GM18508 (cell line): Measurements from ENCODE around the gene AP1M1.
"Not testable (repeated sequence)": the region's sequence is repeated elsewhere in the genome, so short reads cannot be mapped to it uniquely, and the experiment has no call there.

Experiments
- ATAC-seq: cut with Tn5 transposase; IDR thresholded peaks from one replicate; pipeline ENCODE4 v1.9.1; 2021; ENCODE audit warnings: moderate number of reproducible peaks; ENCODE audit not compliant: insufficient read depth, unreplicated experiment

The AP1M1 gene

DNA sequence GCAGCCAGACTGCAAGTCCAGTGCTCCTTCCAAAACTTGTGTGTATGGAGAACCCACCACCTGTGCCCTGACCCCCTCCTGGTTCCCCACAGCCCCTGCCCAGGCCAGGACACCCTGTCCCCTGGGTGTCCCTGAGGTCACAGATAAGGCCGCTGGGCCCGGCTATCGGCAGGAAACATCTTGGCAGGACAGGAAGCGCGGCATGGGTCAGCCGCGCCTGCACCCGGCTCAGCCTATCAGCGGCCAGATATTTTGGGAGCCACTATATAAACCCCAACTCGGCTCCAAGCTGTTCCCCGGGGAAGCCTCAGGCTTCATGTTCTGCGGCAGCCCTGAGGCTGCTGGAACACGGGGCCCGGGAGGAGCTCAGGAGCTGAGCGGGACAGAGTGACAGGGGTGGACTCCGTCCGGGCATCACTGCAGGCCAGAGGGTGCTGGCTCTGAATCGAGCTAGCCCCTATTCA is 60.8 kb downstream of the AP1M1 start:
- no peak for ATAC-seq

DNA sequence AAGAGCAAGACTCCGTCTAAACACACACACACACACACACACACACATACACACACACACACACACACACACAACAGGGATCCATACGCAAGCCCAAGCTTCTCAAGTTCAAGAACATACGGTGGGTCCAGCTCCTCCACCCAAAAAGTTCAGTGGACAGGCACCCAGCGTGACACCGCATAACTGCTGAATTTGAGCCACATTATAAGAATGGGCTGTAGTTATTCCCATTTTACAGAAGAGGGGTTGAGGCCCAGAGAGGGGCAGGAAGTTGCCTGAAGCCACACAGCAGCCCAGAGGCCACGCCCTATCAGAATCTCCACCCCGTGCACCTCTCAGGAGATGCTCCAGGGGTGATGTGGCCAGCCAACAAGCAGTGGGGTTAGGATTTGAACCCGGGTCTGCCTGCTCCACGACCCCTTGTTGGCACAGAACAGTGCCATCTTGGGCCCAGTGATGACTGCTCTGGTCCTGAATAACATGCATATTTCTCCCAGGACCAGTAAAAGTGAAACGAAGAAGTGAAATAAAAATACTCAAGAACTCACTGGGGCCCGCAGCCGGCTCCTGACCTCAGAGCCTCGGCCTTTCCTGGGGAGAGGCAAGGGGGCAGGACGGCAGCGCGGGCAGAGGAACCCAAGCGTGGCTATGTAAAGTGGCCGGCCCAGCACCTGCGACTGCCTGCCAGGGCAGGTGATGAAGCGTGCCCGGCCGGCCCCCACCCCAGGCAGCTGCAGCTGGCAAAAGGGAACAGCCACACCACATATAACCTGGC is 61.9 kb downstream of the AP1M1 start:
- ATAC-seq, result no peak

DNA sequence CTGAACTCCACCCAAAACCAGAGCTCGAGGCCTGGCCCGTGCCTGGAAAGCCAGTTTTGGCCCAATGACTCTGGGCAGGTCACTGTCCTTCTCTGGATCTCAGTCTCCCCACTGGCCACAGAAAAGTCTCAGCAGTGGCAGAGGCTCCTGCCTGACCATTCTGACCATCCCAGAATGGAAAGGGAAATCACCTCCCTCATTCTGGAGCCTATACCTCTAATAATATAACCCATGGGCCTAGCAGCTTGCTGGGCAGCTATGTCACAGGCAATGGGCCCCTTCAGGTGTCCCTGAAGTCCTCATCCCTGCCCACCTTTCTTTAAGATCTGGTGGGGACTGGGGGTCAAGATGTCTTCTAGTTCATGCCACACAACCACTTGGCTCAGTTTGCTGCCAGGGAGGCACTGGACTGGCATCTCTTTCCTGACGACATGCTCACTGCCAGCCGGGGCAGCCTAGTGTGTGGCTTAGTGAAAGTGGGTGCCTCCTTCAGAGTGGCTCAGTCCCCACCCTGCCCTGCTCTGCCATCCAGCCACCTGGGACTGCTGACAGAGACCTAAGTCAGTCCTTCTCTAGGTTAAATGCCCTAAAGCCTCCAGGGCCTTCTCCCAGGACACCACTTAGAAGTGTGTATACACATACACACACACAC is 62.6 kb downstream of the AP1M1 start:
- no peak for ATAC-seq

DNA sequence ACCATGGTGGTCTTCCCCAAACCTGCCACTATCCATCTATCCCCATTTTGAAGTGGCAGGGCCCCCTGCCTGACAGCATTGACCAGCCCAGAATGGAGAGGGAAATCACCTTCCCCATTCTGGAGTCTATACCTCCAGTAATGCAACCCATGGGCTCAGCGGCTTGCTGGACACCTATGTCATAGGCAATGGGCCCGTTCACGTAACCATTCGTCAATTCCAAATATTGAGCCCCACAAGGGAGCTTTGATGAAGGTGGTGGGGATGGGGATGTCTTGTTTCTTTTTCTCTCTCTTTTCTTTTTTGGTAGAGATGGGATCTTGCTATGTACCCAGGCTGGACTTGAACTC is 63.1 kb downstream of the AP1M1 start:
- ATAC-seq, result no peak

DNA sequence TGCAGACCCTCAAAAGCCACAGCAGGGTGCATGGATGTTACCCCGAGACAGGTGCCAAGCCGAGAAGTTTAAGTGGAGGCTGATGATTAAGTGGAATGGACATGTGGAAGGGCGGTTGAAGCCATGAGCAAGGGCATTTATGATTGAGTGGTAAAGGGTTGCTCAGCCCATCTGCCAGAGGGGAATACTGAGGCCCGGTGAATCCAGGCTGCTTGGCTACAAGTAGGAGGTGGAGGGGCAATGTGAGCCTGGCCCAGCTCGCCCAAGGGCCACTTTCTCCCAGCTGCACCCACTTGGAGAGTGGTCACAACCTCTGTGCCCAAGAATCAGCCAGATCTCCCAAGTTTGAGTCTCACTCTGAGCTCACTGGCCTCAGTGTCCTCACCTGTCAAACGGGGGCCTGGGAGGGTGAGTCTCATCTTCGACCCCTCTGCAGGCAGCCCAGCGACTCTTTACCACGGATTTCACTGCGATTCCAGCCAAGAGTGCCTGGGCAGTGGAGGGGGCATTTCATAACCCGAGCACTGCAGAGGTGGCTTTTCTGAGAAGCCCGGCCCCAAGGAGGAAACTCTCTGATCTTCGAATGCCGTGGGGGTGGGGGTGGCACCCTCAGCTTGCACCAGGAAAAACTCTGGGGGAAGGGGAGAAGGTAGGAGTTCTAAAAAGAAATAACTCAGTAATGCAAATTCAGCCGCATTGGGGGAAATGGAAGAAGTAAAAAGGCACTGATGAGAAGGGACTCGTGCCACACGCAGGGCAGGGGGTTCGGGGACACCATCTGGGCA is 64.1 kb downstream of the AP1M1 start:
- ATAC-seq, result no peak

DNA sequence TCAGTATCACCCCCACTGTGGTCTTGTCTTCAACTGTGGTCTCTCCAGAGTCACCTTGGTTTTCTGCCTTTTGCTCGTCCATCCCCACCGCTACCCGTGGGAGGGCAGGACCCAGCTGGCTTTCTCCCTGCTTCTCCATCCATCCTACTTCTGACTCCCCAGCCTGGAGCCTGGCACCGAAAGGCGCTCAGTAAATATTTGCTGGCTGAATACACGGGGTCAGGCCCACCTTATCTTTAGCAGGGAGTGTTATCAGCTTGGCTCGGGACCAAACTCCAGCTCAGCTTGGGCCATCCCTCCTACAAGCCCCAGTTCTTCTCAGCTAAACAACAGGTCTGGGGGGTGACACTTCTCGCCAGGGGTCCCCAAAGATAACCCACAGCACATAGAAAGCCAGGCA is 64.9 kb downstream of the AP1M1 start:
- no peak for ATAC-seq

DNA sequence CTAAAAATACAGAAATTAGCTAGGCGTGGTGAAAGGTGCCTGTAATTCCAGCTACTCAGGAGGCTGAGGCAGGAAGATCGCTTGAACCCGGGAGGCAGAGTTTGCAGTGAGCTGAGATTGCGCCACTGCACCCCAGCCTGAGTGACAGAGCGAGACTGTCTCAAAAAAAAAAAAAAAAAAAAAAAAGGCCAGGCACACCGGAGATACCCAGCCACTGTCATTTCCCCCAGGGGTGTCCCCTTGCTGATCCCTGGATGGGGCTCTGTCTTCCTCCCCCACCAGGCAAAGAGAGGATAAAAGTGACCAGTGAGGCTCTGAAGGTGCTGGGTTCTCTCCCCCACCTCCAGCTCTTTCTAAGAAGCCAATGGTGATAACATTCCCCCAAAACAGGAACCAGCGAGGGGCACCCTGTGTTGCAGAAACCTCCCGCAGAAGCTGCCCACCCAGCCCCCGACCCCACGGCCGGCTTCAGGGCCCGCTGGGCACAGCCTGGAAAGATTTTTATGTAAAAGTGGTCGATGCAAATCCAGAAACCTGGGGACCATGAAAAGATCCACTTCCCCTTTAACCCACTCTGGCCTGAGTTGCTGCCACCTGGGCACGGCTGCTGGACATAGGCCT is 65.5 kb downstream of the AP1M1 start:
- no peak for ATAC-seq

DNA sequence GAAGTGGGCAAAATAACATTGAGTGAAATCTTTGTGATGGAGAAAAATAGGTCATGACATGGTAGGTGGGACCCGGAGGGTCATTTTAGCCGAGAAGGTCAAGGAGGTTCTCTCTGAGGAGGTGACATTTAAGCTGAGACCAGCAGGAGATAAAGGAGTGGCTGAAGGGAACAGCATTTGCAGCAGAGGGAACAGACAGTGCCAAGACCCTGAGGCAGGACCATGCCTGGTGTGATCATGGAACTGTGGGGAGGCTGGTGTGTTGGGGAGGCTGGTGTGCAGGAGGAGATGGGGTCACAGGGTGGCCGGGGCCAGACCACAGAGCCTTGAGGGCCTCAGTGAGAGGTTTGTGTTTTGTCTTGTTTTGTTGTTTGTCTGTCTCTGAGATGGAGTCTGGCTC is 67.5 kb downstream of the AP1M1 start:
- no peak for ATAC-seq

DNA sequence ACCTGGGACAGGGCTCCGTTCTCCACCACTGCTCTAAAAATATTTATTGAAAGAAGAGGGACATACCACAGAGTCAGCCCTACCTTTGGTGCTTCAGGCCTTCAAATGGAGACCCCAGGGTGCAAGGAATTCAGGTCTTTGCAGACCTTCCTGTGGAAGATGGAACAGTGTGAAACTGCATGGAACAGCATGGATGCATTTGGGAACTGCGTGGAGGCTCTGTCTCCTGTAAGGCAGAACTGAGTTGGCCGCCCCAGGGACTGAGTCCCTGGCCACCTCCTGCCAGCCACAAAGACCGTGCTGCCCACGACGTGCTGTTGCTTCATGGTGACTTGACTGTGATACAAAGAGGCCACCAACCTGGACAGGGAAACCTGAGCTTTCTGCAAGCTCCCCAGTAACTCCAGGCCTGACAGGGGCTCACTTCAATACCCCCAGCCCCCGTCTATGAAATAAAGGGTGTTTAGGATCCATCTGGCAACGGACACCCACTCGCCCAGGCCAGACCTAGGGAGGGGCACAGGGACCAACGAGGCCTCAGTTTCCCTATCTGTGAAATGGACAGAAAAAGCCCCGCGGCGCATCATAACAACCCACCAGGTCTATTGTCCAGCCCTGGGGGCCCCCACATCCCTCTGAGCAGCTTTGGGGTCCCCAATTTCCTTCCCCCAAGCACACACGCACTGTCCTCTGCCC is 68.3 kb downstream of the AP1M1 start:
- no peak for ATAC-seq

DNA sequence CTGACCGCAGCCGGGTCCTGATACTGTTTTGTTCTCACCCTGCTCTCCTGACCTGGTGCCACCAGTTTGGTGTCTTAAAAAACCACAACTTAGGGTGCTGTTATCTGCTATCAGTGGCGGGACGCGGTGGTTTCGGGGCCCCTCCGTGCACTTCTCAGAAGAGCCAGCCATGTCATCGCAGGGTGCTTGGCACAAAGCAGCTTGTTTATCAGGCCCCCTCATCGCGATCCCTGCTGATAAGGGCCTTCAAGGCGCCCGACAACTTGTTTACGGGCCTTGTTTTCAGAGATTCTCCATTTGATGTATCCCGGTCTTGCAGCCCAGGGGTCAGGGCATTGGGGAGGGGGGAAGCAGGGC is 68.9 kb downstream of the AP1M1 start:
- no peak for ATAC-seq

DNA sequence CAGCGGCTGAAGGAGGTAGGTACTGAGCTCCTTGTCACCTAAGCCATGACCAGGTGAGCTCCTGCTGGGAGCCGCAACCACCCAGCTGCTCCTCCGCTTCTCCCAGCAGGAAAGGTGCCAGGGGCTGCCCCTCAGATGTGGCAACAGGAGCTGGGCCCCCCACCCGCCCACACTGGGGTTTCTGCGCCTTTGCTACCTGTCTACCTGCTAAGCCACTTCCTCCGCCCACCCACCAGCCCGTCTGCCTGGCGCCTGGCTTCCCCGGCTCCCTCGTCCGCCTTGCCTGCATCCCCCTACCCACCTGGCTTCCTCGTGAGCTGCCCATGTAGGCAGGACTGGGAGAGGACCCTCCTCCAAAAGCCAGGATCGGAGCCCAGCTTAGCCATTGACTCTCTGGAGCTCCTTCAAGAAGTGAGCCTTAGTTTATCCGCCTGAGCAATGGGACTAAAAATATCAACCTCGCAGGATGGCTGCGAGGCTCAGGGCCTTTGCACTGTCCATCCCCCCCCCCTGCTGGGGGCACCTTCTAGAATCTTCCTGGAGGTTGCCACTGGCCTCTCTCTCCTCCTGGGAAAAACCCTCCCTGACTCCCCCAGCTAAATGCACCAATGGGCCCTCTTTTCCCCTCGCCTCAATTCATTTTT is 71.1 kb downstream of the AP1M1 start:
- ATAC-seq, result no peak

DNA sequence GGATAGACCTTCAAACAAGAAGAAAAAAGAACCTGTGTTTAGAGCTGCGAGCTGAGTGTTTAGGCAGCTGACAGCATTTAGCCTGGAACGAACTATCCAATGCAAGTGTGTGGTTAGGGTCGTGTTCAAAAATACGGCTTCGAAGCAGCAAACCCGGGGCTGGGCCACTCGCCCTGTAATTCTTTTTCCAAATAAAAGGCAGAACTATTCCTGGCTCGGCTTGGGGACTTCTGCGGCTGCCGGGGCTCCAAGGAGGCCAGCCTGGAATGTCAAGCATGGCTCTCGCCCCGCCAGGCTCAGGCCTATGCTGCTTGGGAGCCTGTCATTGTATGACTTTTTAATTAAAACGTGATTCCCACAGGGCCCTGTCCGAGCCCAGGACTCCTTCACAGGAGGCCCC is 75.2 kb downstream of the AP1M1 start:
- ATAC-seq, result no peak

DNA sequence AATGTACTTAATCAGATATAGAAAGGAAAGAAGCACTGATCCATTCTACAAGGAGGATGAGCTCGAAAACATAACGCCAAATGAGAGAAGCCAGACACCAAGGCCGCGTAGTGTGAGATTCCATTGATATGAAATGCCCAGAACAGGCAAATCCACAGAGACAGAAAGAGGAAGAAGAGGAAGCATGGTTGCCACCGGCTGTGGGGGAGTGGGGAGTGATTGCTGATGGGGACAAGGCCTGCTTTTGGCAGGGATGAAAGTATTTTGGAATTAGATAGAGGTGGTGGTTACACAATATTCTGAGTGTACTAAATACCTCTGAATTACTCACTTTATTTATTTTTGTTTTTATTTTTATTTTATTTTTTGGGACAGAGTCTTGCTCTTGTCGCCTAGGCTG is 76.7 kb downstream of the AP1M1 start:
- ATAC-seq, result no peak

DNA sequence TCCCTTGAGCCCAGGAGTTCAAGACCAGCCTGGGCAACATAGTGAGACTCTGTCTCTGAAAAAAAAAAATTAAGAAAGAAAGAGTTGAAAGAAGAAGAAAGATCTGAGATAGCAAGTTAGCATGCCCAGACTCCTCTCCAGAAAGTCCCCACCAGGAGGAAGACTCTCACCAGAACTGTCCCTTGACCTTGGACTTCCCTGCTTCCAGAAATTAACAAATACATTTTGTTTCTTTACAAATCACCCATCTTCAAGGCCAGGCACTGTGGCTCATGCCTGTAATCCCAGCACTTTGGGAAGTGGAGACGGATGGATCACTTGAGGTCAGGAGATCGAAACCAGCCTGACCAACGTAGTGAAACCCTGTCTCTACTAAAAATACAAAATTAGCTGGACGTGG is 82.6 kb downstream of the AP1M1 start:
- ATAC-seq, result no peak

DNA sequence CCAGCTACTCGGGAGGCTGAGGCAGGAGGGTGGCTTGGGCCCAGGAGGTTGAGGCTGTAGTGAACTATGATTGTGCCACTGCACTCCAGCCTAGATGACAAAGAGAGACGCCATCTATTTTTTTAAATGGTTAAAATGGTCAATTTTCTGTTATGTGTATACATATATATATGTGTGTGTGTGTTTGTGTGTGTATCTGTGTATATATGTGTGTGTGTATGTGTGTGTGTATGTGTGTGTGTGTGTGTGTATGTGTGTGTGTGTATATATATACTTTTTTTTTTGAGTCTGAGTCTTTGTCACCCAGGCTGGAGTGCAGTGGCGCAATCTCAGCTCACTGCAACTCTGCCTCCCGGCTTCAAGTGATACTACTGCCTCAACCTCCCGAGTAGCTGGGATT is 84.0 kb downstream of the AP1M1 start:
- ATAC-seq, result no peak

DNA sequence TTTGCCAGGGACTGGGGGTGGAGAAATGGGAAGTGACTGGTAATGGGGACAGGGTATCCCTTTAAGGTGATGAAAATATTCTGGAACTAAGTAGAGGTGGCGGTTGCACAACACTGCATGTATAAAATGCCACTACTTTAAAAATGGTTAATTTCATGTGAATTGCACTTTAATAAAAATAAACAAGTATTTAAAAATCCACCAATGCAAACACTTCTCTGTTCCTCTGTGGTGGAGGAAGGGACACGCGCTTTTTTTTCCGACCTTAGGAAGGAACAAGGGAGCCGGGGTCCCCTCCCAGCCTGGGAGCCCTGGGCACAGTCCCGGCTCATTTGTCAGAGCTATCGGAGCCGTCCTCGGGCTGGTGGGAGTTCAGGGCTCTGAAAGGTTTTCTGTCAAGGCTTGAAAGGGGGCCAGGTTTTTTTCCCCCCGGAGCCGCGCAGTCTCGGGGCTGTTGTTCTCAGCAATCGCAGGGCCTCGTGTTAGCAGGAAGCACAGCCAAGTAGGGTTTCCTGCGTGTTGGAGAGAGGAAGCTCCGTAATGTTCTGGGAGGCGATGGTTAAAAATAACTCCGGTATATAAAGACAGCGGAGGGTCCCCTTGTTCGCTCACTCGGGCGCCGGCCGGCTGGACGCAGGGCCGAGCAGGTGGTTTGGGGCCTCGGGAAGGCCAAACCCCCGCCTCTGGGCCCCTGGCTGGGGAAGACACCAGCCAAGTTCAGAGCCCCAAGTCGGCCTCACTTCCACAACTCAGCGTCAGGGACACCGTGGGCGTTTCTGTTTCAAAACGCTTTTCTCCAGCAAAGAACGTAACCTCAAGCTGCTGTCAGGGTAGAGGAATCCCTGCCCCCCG is 85.7 kb downstream of the AP1M1 start:
- no peak for ATAC-seq

DNA sequence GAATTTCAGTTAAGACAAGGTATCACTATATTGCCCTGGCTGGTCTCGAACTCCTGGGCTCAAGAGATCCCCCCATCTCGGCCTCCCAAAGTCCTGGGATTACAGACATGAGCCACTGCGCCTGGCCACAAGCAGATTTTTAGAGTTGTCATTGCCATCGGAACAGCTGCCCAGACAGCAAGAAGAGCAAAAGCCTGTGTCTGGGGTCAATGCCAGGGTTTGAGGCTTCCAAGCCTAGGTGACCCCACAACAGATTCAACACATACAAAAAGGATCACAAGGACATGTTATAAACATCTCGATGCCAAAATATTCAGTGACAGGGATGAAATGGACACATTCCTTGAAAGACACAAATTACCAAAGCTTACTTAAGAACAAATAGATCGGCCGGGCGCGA is 86.8 kb downstream of the AP1M1 start:
- no peak for ATAC-seq

DNA sequence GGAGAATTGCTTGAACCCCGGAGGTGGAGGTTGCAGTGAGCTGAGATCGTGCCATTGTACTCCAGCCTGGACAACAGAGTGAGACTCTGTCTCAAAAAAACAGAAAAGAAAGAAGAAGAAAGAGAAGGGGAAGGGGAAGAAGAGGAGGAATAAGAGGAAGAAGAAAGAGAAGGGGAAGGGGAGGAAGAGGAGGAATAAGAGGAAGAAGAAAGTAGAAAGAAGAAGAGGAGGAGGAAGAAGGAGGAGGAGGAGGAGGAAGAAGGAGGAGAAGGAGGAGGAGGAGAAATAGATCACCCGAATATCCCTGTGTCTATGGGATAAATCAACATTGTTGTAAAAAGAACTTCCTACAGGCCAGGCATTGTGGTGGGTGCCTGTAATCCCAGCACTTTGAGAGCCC is 87.4 kb downstream of the AP1M1 start:
- ATAC-seq, result not testable (repeated sequence)
